Peyer's patch (tissue), 4 donors: Measurements from ENCODE around the gene HIPK1. TPM values are rescaled to one million over a fixed set of nuclear protein-coding genes. Genes with fewer than 3 reads are reported as not detected.

Experiments
- DNase-seq, 3 donors: peaks; one replicate each; pipeline ENCODE4 v3.0.0-alpha.2; 2017 to 2019
- H3K27ac ChIP-seq, 4 donors: fragments of 200-600 bp; sonication (generic); one replicate each; pipeline ENCODE4 v1.5.1; 2016 to 2019
- H3K27me3 ChIP-seq, 2 donors: fragments of 200-600 bp; sonication (generic); one replicate each; pipeline ENCODE4 v1.5.1; 2019
- H3K36me3 ChIP-seq, 3 donors: fragments of 200-600 bp; sonication (generic); one replicate each; pipeline ENCODE4 v1.5.1; 2016 to 2019
- H3K4me1 ChIP-seq, 4 donors: fragments of 200-600 bp; sonication (generic); one replicate each; pipeline ENCODE4 v1.5.1; 2016 to 2019
- H3K4me3 ChIP-seq, 4 donors: fragments of 200-600 bp; sonication (generic); 1 replicate in 3 of 4; 2 replicates in 1 of 4; pipeline ENCODE4 v1.5.1; 2016 to 2019; ENCODE audit warnings: mild to moderate bottlenecking in 1 of 4
- H3K9me3 ChIP-seq, 4 donors: fragments of 200-600 bp; sonication (generic); one replicate each; pipeline ENCODE4 v1.5.1; 2016 to 2019; ENCODE audit warnings: mild to moderate bottlenecking in 1 of 4
- CTCF ChIP-seq, 6 experiments: fragments of 450-650 bp in 4 of 6; fragments of 200-600 bp in 2 of 6; sonication (generic) in 1 of 6; IDR thresholded peaks; one replicate each; pipeline ENCODE4 v1.5.1; 2017 to 2019; ENCODE audit warnings: antibody characterized with exemption in 6 of 6, mild to moderate bottlenecking in 3 of 6, moderate library complexity in 1 of 6
- POLR2A ChIP-seq, 2 donors: fragments of 450-650 bp; IDR thresholded peaks; one replicate each; pipeline ENCODE4 v1.5.1; 2017; ENCODE audit warnings: antibody characterized with exemption in 2 of 2, mild to moderate bottlenecking in 2 of 2, moderate library complexity in 2 of 2
- total RNA-seq, 4 donors: library from RNA; depleted of rRNA; stranded (reverse); fragments of >200 nt; gene quantifications; one replicate each; pipeline ENCODE4 v1.1.0, GENCODE V29; 2016

HIPK1 gene
- total RNA-seq, 4 donors from 2014 or later, result 34.7 to 51.2 (median 42.1) TPM

GRCh38 chr1:113972954-113973353, 43.8 kb downstream of the HIPK1 start:
- H3K4me1 ChIP-seq, result peaks cover 0 to 9% (median 0%) of the 10 kb centered on the region in 4 donors
- H3K27ac ChIP-seq, result no peak overlapping the region
- TF ChIP-seq CTCF (IDR thresholded peaks at IDR 0.05) (no peak), POLR2A (IDR thresholded peaks at IDR 0.05) (no peak)
- H3K27me3 ChIP-seq, result no peaks in the 10 kb centered on the region
- no peaks in the 10 kb centered on the region for H3K9me3 ChIP-seq
- peaks cover 0 to 65% (median 0%) of the 10 kb centered on the region in 3 donors for H3K36me3 ChIP-seq
- DNase-seq, result no peak
- H3K4me3 ChIP-seq, result no peak overlapping the region

GRCh38 chr1:113975211-113975895, 46.2 kb downstream of the HIPK1 start:
- no peak overlapping the region for H3K4me3 ChIP-seq
- no peak for DNase-seq
- TF ChIP-seq POLR2A (IDR thresholded peaks at IDR 0.05), result no peak
- no peak for TF ChIP-seq CTCF (IDR thresholded peaks at IDR 0.05)
- peaks cover 0 to 15% (median 0%) of the 10 kb centered on the region in 4 donors for H3K4me1 ChIP-seq
- H3K27me3 ChIP-seq, result no peaks in the 10 kb centered on the region
- no peaks in the 10 kb centered on the region for H3K9me3 ChIP-seq
- peak overlapping the region in 1 of 4 donors; percentile 3 for H3K27ac ChIP-seq
- H3K36me3 ChIP-seq, result peaks cover 0 to 41% (median 0%) of the 10 kb centered on the region in 3 donors

- no peak for DNase-seq
- Histone ChIP-seq H3K27me3 (no peaks in the 10 kb centered on the region), H3K4me1 (peaks cover 0 to 21% (median 0%) of the 10 kb centered on the region in 4 donors), H3K4me3 (no peak overlapping the region), H3K27ac (no peak overlapping the region), H3K9me3 (no peaks in the 10 kb centered on the region), H3K36me3 (peaks cover 0 to 27% (median 0%) of the 10 kb centered on the region in 3 donors)
- TF ChIP-seq POLR2A (IDR thresholded peaks at IDR 0.05) (no peak), CTCF (IDR thresholded peaks at IDR 0.05) (peak in 3 of 6 experiments; percentile 9 to 27 (median 14))
Observed at GRCh38 chr1:113976609-113977278, 47.6 kb downstream of the HIPK1 start.

GRCh38 chr1:113977906-113978305, 48.8 kb downstream of the HIPK1 start:
- H3K4me1 ChIP-seq, result peaks cover 0 to 25% (median 0%) of the 10 kb centered on the region in 4 donors
- H3K9me3 ChIP-seq, result no peaks in the 10 kb centered on the region
- no peak for TF ChIP-seq POLR2A (IDR thresholded peaks at IDR 0.05)
- TF ChIP-seq CTCF (IDR thresholded peaks at IDR 0.05), result no peak
- H3K36me3 ChIP-seq, result peaks cover 0 to 15% (median 0%) of the 10 kb centered on the region in 3 donors
- no peak overlapping the region for H3K4me3 ChIP-seq
- H3K27me3 ChIP-seq, result no peaks in the 10 kb centered on the region
- DNase-seq, result no peak
- no peak overlapping the region for H3K27ac ChIP-seq

GRCh38 chr1:113978863-113979702, 50.0 kb downstream of the HIPK1 start, which contains the start of gene OLFML3:
Gene OLFML3, plus strand, starts transcription at chr1:113979474. Its CDS starts 43 bp downstream, at chr1:113979517.
- Histone ChIP-seq H3K4me3 (peak within 1 kb of the TSS in 3 of 4 donors; percentile 8 to 33 (median 16)), H3K27ac (peak within 1 kb of the TSS; percentile 32 to 74 (median 42)), H3K36me3 (peaks cover 0 to 3% (median 0%) of the 10 kb centered on the region in 3 donors), H3K27me3 (no peaks in the 10 kb centered on the region), H3K4me1 (peaks cover 0 to 32% (median 0%) of the 10 kb centered on the region in 4 donors), H3K9me3 (no peaks in the 10 kb centered on the region)
- peak; percentile 63 to 89 (median 63) for DNase-seq
- TF ChIP-seq CTCF (IDR thresholded peaks at IDR 0.05), result peak in 5 of 6 experiments; percentile 30 to 78 (median 73)
- TF ChIP-seq POLR2A (IDR thresholded peaks at IDR 0.05), result no peak
